Right atrium auricular region (tissue), 2 donors: ENCODE measurements around the gene TMEM50B. TPM values are rescaled to one million over a fixed set of nuclear protein-coding genes. Genes with fewer than 3 reads are reported as not detected.
"Not testable (repeated sequence)": the region's sequence is repeated elsewhere in the genome, so short reads cannot be mapped to it uniquely, and the experiment has no call there.

Experiments
- DNase-seq: peaks from one replicate; pipeline ENCODE4 v3.0.0-alpha.2; 2019; ENCODE audit warnings: low spot score
- H3K27ac ChIP-seq, 2 donors: fragments of 200-600 bp; sonication (generic); 1 replicate in 1 of 2; 2 replicates in 1 of 2; pipeline ENCODE4 v1.5.1; 2016 to 2019
- H3K27me3 ChIP-seq, 2 donors: fragments of 200-600 bp; sonication (generic); one replicate each; pipeline versions ENCODE4 v1.5.1 to v1.6.0; 2017 to 2019
- H3K36me3 ChIP-seq: fragments of 200-600 bp; sonication (generic); one replicate; pipeline ENCODE4 v1.5.1; 2016
- H3K4me1 ChIP-seq, 2 donors: fragments of 200-600 bp; sonication (generic); one replicate each; pipeline versions ENCODE4 v1.5.1 to v1.6.0; 2017 to 2019
- H3K4me3 ChIP-seq, 2 donors: fragments of 200-600 bp; sonication (generic); 1 replicate in 1 of 2; 2 replicates in 1 of 2; pipeline ENCODE4 v1.5.1; 2017 to 2019; ENCODE audit warnings: mild to moderate bottlenecking in 1 of 2, moderate library complexity in 1 of 2
- H3K9me3 ChIP-seq, 2 donors: fragments of 200-600 bp; sonication (generic); one replicate each; pipeline ENCODE4 v1.5.1; 2019
- CTCF ChIP-seq, 2 donors: fragments of 200-600 bp; sonication (generic); IDR thresholded peaks; one replicate each; pipeline ENCODE4 v1.5.1; 2019; ENCODE audit warnings: antibody characterized with exemption in 2 of 2
- total RNA-seq, 2 donors: library from RNA; depleted of rRNA; stranded (reverse); fragments of >200 nt; gene quantifications; one replicate each; pipeline ENCODE4 v1.1.0, GENCODE V29; 2016

TMEM50B gene
- total RNA-seq, 2 donors from 2014 or later = 31.1 to 41.0 TPM

- Histone ChIP-seq H3K27me3 (no peaks in the 10 kb centered on the region), H3K4me3 (no peak overlapping the region), H3K4me1 (no peaks in the 10 kb centered on the region), H3K9me3 (no peaks in the 10 kb centered on the region), H3K27ac (no peak overlapping the region), H3K36me3 (peaks cover 71% of the 10 kb centered on the region)
- DNase-seq = no peak
- no peak for TF ChIP-seq CTCF (IDR thresholded peaks at IDR 0.05)
Measured at GRCh38 chr21:33512481-33512880, 32.7 kb upstream of the TMEM50B start.

GRCh38 chr21:33511639-33512038 lies 31.9 kb upstream of the TMEM50B start:
- no peak for TF ChIP-seq CTCF (IDR thresholded peaks at IDR 0.05)
- Histone ChIP-seq H3K4me1 (no peaks in the 10 kb centered on the region), H3K27me3 (no peaks in the 10 kb centered on the region), H3K36me3 (peaks cover 63% of the 10 kb centered on the region), H3K9me3 (no peaks in the 10 kb centered on the region), H3K4me3 (no peak overlapping the region), H3K27ac (no peak overlapping the region)
- no peak for DNase-seq

DNA sequence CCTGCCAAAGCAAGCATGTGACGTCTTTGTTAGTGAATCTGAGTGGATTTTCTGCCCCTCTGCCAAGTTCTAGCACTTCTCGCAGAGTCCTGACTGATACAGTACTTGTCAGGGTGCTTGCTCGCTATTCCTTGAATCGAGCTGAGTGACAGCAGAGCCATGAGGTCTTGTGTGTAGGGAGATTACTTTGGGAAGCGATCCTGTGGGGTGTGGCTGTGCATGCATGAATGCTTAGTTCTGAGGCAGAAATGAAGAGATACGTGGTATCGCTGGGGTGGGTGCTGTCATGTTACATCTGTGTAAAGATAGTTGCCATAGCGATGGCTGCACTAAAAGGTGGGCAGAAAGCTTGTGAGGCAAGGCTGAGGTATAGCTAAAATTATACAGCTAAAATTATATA lies 31.1 kb upstream of the TMEM50B start:
- no peak overlapping the region for H3K4me3 ChIP-seq
- H3K9me3 ChIP-seq = no peaks in the 10 kb centered on the region
- TF ChIP-seq CTCF (IDR thresholded peaks at IDR 0.05) = no peak
- peaks cover 56% of the 10 kb centered on the region for H3K36me3 ChIP-seq
- H3K27me3 ChIP-seq = no peaks in the 10 kb centered on the region
- H3K4me1 ChIP-seq = no peaks in the 10 kb centered on the region
- no peak for DNase-seq
- H3K27ac ChIP-seq = no peak overlapping the region

GRCh38 chr21:33507003-33507402 lies 27.2 kb upstream of the TMEM50B start:
- not testable (repeated sequence) for H3K4me3 ChIP-seq, H3K9me3 ChIP-seq, H3K27ac ChIP-seq, DNase-seq, H3K4me1 ChIP-seq, H3K27me3 ChIP-seq
- peaks cover 46% of the 10 kb centered on the region for H3K36me3 ChIP-seq

DNA sequence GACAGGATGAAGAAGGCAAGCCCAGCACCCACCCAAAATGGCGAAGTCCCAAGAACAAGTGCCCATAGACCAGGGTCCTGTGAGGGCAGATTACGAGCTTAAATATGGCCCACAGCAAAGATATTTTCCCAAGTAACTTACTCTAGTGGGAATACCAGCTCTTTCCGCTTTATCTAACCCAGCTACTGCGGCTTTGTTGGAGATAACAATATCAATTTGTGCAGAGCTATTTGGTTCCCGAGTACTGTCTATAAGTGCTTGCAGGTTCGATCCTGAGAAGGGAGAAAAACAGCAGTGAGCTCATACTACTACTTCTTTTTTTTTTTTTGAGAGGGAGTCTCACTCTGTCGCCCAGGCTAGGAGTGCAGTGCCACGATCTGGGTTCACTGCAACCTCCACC lies 26.1 kb upstream of the TMEM50B start:
- Histone ChIP-seq H3K36me3 (peaks cover 34% of the 10 kb centered on the region), H3K27ac (no peak overlapping the region), H3K4me1 (no peaks in the 10 kb centered on the region), H3K9me3 (no peaks in the 10 kb centered on the region), H3K4me3 (no peak overlapping the region), H3K27me3 (no peaks in the 10 kb centered on the region)
- no peak for TF ChIP-seq CTCF (IDR thresholded peaks at IDR 0.05)
- no peak for DNase-seq

DNA sequence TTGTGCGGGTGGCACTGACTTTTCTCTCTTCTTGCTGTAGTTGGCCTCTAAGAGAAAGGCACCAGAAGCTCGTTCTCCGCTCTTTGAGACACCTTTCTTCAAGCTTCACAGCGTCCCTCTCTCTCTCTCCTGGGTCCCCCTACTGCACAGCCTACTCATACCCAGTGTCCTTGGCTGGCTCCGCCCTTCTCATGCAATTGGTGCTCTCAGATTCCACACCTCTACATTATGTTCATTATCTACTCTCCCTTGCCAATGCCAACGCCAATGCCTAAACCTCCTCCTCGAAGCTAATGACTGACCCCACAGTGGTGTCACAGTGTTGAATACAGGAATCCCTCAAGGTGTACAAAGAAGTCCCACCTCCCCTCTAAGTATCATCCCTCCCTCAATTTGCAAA lies 16.6 kb upstream of the TMEM50B start:
- no peaks in the 10 kb centered on the region for H3K27me3 ChIP-seq
- no peaks in the 10 kb centered on the region for H3K9me3 ChIP-seq
- TF ChIP-seq CTCF (IDR thresholded peaks at IDR 0.05) = no peak
- H3K4me3 ChIP-seq = no peak overlapping the region
- peaks cover 0 to 4% of the 10 kb centered on the region in 2 donors for H3K4me1 ChIP-seq
- DNase-seq = no peak
- no peak overlapping the region for H3K27ac ChIP-seq
- H3K36me3 ChIP-seq = no peaks in the 10 kb centered on the region
